Activated effector memory CD4-positive, alpha-beta T cell treated with anti-CD3 and anti-CD28 coated beads, Interleukin-2, amount 50 U/mL, for 16 hours (primary cell): Measurements from ENCODE around the gene IER5.

ENCODE experiments used
- DNase-seq: peaks from one replicate; pipeline ENCODE4 v3.0.0-alpha.2; 2020

Gene IER5

DNA sequence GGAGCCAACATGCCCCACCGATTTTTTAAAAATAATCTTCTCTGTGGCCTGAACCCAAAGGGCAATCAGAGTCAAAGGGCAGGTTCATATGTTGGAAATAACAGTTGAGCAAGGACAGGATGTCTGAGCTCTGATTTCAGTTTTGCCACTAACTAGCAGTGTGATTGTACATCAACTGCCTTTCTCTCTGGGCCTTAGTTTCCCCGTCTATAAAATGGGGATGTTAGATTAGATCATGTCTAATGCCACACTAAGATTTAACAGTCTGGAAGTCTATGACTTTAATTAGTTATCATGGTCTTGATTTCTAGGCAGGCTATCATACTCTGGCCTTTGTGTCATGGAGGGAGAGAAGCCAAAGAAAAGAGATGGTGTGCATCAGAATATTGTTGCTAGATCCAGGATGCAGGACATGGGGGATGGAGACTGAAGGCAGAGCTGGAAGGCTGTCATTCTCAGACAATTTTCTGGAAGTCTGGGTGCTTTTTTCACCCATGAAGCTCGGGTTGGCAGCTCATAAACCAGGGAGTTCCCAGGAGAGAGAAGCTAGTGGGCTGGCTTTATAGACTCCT lies 28.4 kb downstream of the IER5 start:
- DNase-seq = no peak

DNA sequence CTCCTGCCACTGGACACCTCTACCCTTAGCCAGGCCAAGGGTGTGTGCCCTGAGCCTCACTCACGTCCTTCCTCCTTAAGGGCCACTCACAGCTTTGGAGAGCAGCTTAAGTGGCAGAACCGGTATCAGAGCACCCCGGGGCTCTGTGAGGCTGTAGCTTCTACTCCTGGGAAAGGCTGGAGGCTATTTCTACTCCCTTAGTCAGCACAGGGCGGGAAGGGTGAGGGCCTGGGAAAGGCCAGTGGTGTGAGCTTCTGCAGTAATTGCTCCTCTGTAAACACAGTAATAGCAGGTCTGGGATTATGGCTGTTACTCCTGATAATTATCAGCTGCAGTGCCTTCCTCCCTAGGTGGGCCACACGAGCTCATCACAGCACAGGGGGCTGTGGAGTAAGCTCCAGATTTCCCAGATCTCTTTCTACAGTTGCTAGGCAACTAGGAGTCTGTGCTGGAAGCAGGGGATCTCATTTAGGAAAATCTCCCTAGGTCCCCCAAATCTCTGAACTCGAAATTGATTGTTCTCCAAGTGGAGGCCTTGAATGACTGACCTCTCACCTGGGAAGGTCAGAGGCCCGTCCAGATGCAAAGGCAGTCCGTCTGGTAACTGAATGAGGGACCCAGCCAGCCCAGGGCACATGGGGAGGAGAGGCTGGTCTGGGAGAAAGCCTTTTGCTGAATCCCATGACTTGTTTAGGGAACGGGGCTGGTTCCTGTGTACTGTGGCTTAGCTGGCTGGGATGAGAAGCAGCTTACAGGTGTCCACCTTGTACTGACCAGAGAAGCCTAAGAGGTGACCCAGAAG lies 29.3 kb downstream of the IER5 start:
- no peak for DNase-seq

DNA sequence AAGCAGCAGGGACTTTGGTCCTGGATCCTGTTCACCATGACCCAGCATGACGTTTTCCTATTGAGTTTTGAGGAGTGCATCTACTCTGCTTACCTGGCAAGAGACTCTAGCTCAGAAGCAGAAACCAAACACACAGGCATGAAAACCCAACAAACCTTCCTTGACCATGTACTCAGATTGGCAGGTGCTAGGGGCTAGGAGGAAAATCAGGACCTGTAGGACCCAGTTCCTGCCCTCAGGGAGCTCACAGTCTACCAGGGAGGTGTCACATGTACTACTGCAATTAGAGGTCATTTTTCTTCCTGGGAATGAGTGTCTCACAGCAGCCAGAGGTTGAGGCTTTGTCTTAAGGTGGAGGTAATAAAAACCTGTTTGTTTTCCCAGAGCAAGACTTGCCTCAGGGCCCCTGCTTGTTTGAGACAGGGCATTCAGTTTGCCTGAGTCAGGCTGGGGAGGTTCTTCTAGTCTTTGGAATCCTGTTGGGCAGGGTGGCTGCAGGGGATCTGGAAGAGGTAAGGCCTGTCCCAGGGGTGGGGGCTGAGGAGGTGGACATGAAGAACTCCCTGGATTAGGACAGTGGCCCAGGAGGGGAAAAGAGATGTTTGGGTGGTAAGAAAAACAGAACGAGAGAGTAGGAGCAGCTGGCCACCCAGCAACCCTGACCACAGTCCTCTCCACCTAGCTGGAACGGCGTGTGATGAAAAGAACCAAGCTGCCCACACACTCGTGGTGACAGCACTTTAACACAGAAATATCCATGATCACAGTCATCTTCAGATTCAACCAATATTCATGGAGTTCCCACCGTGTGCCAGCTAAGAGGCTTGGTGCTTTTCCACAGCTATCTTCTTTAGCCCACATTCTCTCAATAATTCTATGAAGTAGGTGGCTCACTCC lies 30.8 kb downstream of the IER5 start:
- DNase-seq = no peak

DNA sequence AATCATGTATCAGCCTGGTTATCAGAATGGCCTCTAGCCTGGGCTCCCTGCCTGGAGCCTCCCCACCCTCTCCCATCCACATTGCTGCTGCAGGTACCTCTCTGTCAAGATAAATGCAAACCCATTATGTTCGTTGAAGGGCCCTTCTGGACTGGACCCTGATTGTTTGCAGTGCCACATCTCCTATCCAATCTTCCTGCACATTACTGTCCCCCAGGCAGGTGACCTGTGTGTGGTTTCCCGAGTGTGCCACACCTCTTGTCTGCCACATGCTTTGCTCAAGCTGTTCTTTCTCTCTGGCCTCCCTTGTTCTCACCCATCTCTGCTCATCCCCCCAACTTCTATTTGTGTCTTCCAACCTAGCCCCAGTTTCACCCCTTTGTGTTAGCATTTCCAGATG lies 32.4 kb downstream of the IER5 start:
- no peak for DNase-seq

DNA sequence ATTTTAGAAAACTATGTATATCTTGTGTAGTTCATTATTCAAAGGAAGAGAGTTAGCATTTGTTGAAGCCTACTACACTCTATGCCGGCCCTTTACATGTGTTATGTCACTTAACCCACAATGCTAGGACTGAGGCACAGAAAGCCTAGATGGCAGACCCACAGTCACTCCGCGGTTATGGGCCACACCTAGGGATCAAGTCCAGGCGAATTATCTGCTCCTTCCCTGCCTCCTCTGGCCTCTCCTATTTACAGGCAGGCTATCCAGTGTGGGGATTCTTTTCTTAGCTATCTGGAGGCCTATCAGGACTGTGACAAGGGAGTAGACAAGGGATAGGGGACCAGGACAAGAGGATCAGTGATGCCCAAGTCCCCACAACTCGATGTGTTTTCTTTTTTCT lies 33.0 kb downstream of the IER5 start:
- no peak for DNase-seq

DNA sequence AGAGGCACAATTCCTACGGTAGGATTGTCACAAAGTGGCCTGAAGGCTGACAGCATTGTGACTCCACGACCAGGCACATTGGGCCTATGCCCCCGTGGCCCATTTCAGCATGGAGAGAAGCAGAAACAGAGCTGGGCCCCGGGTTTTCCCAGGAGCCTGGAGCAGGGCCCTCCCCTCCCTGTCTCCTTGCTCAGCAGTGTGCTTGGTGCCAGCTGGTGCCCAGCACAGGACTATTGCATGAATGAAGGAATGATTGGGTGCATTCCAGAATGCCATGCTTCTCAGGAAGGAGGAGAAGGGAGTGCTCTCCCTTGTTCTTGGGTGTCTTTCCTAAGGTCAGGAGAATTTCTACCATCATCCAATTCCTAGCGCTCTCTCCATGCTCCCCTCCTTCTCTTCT lies 33.7 kb downstream of the IER5 start:
- no peak for DNase-seq

DNA sequence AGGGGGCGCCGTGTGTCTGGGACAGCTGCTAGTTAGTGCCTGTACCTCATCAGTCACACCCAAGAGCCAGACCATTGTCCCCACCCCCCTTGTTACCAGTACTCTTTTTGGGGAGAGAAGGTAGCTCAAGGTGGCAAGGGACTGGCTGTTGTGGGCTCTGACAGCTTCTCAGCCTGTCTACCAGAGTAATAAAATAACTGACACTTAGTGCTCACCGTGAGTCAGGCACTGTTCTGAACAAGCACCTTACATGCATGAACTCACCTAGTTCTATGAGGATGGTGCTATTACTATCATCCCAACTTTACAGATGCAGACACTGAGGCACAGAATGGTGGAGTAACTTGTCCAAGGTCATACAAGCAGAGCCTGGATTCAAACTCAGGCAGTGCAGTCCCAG lies 34.7 kb downstream of the IER5 start:
- DNase-seq = no peak

DNA sequence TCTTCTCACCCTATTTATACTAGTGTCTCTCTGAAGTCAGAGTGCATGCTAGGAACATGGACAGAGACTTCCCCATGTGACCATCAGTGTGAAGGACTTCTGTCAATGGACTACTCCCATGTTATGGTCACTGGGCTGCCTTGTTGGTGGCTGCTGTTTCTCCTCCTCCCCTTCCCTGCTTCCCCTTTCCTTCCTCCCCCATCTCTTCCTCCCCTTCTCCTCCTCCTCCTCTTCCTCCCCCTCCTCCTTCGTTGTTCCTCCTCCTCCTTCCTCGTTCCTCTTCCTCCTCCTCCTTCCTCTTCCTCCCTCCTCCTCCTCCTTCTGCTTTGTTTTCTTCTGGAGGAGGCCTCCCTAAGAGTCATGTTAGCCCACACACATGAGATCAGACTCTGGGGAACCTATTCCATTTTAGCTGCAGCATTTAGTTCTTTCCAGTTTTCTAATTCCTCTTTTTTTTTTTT lies 35.8 kb downstream of the IER5 start:
- no peak for DNase-seq

DNA sequence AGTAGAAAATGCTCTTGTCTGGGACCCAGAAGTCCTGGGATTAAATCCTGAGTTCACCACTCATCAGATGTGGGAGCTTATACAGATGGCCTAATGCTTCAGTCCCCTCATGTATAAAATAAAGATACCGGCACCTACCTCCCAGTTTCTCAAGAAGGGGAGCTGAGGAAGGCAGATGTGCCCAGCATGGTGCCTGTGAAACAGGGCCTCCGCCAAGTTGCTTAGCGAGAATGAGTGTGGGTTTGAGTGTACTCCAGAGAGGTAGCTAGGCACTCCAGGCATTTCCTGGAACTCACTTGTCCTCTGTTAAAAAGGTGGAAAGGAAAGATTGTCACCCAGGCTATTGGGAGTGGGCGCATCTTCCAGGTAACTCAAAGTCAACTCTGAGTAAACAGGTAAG lies 37.8 kb downstream of the IER5 start:
- no peak for DNase-seq

DNA sequence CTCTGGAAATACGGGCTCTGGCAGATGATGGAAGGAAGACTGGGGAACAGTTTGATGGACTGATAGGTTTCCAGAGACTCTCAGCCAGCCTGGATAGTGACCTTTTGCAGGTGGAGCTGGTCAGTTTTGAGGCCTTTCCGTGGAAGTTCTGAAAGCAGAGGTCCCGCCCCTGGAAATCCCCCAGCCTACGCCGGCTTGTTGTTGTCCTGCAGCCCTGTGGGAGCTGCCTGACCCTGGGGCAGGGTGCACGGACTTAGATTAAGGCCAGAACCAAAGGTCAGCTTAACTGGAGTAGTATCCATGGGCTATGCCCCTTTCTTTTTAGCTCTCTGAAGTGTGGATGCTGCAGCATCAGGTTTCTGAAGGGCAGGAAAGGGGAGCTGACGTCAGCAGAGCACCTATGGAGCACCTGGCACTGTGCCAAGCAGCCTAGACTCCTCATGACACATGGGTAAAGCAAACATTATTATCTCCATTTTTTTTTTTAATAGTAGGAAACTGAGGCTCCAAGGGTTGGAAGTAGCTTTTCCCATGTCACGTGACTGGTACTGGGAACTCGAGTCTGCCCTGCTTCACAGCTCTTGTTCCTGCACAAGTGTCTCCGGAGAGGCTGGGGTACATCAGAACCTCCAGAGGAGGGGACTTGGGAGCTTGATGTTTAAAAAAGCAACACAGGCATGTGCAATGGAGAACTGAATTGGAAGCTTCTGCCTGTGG lies 38.5 kb downstream of the IER5 start:
- DNase-seq = no peak

DNA sequence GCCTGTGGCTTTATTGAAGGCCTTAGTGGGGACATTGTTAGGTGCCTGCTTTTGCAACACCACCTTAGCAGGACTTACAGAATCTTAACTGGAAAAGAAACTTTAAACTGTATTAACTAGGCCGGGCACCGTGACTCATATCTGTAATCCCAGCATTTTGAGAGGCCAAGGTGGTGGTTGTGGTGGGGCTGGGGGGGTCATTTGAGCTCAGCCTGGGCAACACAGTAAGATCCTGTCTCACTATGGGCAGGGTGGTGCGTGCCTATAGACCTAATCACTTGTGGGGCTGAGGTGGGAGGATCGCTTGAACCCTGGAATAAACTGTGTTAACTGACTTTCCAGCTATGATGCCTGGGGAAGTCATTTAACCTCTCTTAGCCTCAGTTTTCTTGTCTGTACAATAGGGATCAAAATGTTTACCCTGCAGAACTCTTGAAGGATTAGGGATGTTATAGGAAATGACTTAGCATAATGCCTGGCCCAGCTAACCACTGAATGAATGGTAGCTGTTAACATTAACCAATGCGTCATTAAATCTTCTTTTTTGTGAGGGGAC lies 39.5 kb downstream of the IER5 start:
- no peak for DNase-seq

DNA sequence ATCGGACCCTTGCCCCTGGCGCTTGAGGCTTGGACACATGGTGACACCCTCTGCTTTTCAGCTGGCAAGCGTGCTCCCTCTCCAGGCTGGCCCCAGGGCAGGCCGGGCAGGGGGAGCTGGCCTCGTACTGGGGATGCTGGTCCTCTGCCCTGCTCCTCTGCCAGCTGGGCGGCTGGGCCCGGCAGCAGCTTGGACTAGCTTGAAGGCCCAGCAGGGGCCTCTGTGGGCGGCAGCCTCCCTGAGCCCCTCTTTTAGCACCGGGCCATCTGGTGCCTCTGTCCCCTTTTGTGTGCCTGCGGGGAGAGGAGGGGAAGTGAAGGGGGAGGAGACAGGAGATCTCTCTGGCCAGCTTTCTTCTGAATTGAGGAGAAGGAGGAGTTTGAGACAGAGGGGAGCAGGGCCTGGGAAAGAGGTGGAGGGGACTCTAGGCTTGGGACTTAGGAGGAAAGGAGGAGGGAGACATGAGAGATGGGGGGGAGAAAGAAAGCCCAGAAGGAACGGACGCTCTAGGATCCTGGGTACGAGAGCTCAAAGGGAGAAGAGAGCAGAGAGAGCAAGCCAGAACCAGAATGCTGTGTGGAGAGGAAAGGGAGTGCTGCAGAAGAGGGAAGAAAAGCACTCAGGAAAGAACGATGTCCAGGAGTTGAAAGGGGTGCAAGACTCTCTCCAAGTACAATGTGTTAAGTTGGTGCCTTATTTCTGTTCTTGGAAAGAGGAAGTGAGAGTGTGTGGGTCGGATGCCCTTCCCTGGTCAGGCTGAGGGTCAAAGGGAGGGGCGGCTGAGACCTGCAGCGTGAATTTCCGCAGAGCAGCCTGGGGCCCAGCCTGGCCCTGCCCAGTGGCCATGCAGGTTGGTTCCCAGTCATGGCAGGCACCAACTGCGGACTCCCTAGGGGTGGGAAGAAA lies 40.3 kb downstream of the IER5 start:
- no peak for DNase-seq

DNA sequence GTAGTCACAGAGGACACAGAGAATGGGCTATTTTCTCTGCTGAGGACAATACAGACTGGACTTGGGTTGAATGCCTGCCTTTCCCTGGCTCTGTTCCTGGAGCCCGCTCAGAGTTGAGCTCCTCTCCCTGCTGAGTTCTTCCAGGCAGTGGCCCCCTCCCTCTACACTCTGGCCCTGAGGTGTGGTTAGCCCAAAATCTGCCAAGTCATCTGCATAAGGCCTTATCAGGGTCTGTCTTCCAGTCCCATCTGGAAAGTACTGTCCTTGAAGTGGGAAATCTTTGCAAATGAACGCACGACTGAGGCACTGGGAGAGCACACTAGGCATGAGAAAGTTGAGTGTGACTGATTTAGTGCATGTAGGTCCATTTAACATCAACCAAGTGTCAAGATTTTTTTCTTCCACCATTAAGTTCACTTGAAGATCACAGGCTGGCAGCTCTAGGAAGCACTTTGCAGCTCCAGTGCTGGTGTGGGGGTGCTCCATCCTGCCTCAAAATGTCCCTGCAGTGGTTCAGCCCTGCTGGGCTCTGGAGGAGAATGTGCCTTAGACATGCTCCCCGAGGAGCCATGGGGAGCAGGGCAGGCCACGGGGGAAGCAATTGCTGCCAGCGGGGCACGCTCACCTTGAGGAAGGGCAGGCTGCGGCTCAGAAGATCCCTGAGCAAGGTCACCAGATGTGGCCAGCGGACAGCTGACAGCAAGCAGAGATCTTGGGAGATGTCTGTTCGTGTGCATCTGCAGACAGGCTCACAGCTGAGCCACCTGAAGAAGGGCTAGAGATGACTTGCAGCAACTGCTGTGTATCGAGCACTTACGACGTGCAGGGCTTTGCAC lies 41.5 kb downstream of the IER5 start:
- no peak for DNase-seq

DNA sequence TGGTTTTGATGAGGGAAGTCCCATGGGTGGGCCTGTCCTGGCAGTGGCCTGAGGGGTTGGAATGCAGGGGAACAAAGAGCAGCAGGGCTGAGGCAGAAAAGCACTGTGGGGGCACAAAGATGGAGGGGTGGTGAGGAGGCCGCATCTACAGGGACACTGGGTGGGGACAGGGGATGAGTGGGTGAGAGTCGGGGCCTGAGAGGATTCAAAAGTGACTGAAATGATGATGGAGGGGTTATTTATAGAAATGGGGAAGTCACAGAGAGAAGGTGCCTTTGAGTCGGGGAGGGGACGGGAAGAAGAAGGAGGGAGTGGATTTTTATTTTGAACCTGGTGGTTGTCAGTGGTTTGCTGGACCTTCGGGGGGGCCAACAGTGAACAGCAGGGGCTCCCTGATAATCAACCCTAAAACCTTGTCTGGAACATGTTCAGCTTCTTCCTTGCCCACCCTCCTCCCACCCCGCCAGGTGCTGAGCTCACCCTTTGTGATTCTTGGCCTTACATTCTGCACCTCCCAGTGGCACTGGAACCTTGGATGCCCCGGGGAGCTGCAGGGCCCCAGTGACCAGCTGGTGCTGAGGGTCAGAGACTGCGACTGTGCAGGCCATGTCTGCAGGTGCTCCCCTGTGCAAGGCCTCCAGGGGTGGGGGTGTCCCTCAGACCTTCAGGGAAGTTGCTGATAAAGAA lies 42.9 kb downstream of the IER5 start:
- no peak for DNase-seq

DNA sequence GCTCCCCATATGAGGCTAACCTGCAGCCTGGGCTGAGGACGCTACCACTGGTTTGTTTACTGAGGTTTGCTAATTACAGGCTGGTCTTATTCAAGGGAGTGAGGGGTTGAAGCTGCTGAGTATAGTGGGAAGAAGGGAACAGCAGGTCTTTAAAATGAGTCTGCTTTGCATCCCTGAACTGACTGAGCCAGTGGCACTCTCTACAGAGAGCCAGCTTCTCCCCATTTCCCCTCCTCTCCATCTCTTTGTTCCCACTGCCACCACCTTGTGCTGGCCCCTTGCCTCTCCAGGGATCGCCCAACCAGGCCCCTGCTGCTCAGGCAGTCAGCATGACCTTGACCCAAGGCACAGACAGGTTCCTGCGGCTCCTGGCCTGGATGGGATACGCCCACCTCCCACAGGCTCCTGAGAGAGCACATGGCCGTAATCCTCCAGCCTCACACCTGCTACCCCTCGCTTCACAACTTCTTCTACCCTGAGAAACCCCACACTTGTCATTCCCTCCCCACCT lies 45.0 kb downstream of the IER5 start:
- no peak for DNase-seq

DNA sequence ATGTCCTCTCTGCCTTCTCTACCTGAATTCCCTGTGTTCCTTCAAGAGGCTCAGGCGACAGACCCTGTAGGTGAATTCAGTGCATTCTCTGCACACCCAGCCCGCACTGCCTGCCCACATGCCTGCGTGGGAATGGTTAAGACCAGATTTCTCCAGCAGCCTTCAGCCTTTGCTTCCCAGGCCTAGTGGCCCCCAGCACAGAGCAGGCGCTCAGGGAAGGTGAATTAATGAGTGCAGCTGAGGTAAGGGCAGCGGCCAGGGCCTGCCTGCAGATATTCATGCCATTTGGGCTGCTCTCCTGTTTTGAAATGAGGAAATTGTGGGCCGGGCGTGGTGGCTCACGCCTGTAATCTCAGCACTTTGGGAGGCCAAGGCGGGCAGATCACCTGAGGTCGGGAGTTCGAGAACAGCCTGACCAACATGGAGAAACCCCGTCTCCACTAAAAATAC lies 45.5 kb downstream of the IER5 start:
- no peak for DNase-seq

DNA sequence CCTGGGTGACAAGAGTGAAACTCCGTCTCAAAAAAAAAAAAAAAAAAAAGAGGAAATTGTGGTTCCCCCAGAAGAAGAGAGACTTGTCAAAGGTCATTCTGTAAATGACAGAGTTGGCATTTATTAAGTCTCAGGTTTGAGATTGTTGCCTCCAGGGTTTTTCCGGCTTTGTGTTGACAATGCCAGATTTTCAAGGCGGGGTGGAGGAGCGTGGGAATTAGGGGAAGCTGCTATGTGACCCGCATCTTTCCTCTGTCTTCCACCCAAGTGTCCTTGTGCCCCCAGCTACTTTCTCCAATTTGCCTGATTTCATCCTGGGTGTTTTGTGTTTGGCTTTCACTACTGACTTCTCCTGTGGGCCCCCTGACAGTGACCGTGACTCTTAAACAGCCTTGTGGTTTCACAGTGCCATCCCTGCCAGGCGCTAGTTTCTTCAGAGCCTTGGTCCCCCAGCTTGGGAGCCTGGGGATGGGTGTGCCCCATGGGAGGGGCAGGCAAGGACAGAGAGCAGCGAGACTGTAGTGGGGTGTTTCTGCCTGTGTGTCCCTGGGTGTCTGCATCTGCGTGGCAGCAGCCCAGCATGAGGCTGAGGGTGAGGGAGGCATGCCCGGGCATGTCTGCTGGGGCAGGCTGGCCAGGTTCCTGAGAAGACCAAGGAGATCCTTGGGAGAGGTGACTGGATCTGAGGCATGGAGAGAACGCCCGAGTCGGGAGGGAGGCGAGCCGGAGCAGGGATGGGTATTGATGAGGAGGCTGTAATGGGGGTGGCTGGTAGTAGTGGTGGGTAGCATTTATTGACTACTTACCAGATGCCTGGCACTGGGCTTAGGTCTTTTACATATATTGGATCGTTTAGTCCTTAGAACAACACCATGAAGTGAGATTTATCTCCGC lies 46.3 kb downstream of the IER5 start:
- DNase-seq = no peak

DNA sequence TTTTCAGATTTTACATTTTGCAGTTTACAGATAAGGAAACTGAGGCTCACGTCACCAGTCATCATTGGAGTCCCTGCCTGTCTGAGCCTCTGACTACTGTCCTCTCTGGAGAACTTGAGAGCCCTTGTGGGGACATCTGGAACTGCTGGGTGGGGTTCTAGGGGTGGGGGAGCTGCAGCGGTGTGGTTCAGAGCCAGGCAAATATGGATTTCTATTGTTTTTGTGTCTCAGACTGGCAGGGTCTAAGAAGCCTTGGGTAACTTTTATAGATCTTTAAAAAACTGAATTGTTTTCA lies 46.9 kb downstream of the IER5 start:
- no peak for DNase-seq
